ENCODE results near the gene AIFM2.

AIFM2 gene

DNA sequence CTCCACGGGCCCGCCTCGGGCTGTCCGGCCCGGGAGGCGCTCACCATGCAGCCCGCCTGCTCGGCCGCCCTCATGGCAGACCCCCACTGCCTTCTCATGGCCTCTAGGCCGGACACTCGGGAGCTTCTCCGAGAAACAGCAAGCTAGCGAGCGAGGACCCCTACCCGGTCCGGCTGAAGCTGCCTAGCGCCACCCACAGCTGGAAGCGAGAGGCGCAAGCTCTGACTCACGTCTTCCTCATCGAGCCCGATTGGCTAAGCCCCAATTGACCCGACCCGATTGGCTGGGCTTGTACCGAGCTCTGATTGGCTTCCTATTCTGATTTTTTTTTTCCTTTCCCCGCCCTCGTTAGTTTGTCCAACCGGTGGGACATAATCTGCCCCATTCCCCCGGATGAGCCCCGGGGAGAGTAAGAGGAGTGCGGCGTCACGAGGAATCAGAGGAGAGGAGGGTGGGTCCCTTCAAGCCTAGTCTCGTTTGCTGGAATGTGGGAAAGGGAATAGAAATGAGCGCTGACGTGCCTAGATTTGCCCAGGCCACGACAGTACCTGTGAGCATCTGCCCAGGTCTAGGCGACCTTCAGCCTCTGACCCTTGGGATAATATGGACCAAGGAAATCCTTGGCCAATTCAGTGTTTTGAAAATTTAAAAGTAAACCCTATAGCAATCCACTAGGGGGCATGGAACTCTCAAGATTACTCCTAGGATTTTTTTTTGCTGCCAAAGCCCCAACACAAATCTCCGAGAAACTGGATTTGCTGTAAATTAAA is 14.0 kb upstream of the AIFM2 start, which contains the start of gene TYSND1:
TSS of gene TYSND1 (minus strand) at position 212 of the 770 bp plus-strand sequence. CDS start at position 98, 114 bp downstream.
- DNase-seq, result peak; percentile 96

DNA sequence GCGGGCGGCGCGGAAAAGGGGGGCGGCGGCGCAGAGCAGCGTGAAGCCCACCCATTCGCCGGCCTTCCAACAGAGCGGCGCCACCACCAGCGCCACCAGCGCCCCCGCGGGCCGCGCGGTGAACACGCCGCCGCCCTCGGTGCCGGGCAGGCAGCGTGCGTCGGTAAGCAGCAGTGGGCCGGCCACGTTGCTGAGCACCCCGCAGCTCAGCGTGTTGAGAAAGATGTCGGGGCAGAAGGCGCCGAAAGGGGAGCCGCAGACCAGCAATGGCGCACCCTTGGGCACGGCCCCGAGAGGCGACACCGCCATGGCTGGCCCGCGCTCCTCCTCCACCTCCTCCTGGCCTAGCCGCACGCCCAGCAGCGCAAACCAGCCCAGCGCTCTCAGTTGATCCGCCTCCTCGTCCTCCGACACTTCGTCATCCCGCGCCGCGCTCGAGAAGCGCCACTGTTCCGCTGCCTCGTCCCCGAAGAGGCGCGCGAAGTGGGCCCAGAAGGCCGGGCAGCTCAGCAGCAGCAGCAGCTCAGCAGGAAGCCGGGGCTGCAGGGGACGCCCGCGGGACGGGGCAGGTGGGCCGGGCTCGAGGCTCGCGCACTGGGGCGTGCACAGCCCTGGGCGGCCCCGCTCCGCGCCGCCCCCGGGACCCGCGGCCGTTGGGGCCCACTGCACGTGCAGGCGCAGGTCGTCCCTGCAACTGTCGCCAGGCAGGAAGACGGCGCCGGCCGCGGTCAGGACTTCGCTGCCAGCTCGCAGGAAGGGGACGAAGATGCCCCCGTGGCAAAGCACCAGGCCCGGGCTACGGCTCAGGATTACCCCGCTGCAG is 13.3 kb upstream of the AIFM2 start:
- peak; percentile 97 for DNase-seq

GRCh38 chr10:70145166-70145665 is 12.6 kb upstream of the AIFM2 start:
- DNase-seq, result no peak

- DNase-seq, result no peak
These were observed 11.9 kb upstream of the AIFM2 start for GRCh38 chr10:70144372-70145110.

- no peak for DNase-seq
These were observed 9.9 kb upstream of the AIFM2 start for GRCh38 chr10:70142555-70142954.

GRCh38 chr10:70140297-70140696 is 7.7 kb upstream of the AIFM2 start:
- DNase-seq, result no peak

DNA sequence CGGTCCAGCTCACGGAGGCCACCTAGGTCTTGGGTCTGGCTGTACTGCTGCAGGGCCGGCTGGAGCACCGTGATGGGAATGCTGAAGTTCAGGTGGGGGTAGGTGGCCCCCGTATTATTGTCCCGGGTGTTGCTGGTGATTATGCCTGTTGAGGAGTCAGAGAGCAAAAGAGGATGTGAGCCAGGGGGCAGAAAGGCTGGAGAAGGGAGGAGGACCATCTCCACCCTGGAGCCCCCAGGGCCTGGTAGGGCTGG is 7.3 kb upstream of the AIFM2 start:
- DNase-seq, result no peak

- DNase-seq, result no peak
These were observed 6.7 kb upstream of the AIFM2 start for GRCh38 chr10:70139151-70139996.

DNA sequence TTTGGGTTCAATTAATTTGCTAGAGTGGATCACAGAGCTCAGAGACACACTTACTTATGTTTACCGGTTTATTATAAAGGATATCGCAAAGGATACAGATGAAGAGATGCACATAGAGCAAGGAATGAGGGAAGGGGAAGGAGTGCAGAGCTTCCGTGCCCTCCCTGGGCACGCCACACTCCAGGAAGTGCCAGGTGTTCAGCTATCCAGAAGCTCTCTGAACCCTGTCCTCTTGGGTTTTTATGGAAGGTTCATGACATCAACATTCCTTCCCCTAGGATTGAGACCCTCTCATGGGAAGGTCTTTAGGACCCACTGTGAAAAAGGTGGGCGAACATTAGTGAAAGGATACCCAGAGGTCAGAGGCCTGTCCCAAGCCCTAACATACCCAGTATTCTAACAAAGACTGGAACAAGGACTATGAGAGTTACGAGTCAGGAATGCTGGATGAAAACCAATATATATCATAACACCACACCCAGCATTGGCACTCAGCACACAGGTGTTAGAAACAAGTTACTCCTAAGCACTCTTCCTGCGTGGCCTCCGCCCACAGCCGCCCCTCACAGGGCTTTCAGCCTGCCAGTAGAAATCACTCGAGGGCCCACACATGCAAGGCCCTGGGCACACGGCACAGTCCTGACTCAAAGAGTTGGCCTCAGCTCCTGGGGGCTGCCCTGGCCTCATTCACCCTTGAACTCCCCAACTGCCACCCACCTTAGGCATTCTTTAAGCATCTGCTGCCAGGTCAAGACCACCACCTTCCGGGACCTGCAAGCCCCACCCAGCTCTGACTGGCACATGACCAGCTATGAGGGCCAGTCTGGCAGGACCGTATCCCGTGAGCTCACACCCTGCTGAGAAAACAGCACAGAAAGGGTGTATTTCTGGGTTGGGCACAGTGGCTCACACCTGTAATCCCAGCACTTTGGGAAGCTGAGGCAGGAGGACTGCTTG is 5.6 kb upstream of the AIFM2 start:
- DNase-seq, result no peak

DNA sequence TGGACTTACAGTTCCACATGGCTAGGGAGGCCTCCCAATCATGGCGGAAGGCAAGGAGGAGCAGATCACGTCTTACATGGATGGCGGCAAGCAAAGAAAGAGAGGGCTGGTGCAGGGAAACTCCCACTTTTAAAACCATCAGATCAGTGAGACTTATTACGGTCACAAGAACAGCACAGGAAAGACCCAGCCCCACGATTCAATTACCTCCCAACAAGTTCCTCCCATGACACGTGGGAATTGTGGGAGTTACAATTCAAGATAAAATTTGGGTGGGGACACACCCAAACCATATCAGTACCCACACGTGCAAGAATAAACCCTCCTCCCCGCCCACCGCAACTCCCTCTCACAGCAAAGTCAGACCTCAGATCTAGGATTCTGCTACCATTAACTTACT is 4.5 kb upstream of the AIFM2 start:
- no peak for DNase-seq

- no peak for DNase-seq
These were observed 3.1 kb upstream of the AIFM2 start for GRCh38 chr10:70135684-70136083.

DNA sequence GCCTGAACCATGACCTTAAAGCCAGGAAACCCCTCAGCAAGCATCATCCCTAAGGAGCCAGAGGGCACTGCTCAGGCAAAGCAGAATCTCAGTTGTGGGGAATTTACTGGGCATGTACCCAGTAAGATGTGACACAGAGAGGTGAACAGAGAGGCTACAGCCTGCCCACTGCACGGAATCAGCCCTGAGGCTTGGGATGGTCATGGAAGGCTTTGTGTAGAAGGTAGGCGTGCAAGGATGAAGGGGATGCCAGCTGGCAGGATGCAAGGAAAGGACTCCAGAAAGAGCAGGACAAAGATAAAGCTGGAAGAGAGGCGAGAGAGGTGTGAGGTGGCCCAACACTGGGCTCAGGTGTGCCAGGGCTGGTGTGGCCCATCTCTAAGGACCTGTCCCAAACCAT is 2.4 kb upstream of the AIFM2 start:
- no peak for DNase-seq

GRCh38 chr10:70131560-70131937 is 1.1 kb downstream of the AIFM2 start:
- no peak for DNase-seq

- DNase-seq, result no peak
These were observed 1.6 kb downstream of the AIFM2 start for GRCh38 chr10:70130878-70131559.

- DNase-seq, result no peak
These were observed 5.8 kb downstream of the AIFM2 start for GRCh38 chr10:70126700-70127395.

DNA sequence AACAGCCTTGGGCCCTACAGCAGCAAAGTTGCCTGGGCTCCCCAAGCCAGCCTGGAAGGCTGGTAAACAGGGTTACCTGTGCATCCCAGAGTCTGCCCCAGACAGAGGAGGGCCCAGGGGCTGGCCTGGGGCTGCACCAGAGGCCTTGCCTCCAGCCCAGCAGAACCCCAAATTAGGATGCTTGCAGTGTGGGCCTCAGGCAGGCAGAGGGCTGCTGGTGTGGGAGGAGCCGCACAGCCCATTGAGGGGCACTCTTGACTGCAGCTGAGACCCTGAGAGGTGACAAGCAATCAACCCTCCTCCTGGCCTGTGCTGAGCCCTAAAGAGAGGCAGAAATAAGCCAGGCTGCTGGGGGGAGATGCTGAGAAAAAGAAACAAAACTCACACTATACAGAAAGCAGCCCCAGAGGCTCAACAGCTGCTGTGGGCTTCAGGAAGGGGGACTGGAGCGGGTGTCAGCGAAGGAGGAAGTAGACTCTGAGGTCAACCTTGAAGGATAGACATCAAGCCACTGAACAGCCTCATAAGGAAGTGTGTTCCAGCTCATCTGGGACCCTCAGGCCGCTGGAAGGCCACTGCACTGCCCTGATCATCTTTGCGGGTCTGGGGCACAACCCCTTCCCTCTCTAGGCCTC is 6.6 kb downstream of the AIFM2 start:
- no peak for DNase-seq

DNA sequence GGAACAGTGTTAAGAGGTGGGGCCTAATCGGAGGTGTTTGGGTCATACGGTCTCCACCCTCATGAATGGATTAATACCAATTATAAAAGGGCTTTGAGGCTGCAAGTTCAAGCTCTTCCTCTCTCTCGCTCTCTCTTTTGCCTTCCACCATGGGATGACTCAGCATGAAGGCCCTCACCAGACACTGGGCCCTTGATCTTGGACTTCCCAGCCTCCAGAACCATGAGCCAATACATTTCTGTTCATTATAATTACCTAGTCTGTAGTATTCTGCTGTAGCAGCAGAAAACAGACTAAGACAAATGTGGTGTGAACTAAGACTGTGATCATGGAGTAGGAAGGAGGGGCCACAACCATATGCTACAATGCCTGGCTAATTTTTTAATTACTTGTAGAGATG is 7.7 kb downstream of the AIFM2 start:
- DNase-seq, result no peak

GRCh38 chr10:70124415-70124814 is 8.2 kb downstream of the AIFM2 start:
- no peak for DNase-seq

GRCh38 chr10:70123817-70124216 is 8.8 kb downstream of the AIFM2 start:
- DNase-seq, result no peak
